Activated naive CD4-positive, alpha-beta T cell treated with anti-CD3 and anti-CD28 coated beads, Interleukin-2, amount 50 U/mL, for 72 hours (primary cell): Measurements from ENCODE around the gene GPR107. TPM values are rescaled to one million over a fixed set of nuclear protein-coding genes. Genes with fewer than 3 reads are reported as not detected.

Source experiments
- ATAC-seq, 2 donors: fragments of 150-1000 bp; cut with Tn5 transposase; 2 replicates each; pipeline ENCODE4 v1.10.0; 2021; ENCODE audit warnings: mild to moderate bottlenecking in 2 of 2, moderate library complexity in 2 of 2
- DNase-seq, 2 donors: peaks; one replicate each; pipeline ENCODE4 v3.0.0; 2021 to 2022; ENCODE audit warnings: low spot score in 2 of 2
- H3K27ac Mint-ChIP-seq, 2 donors: one replicate each; pipeline ENCODE4 v1.8.0; 2022; ENCODE audit warnings: mild to moderate bottlenecking in 2 of 2, mixed read lengths in 2 of 2
- H3K36me3 Mint-ChIP-seq, 2 donors: one replicate each; pipeline ENCODE4 v1.8.0; 2022; ENCODE audit warnings: mixed read lengths in 2 of 2
- H3K9me3 Mint-ChIP-seq, 2 donors: one replicate each; pipeline ENCODE4 v1.8.0; 2022; ENCODE audit warnings: mixed read lengths in 2 of 2
- total RNA-seq, 2 donors: library from RNA; stranded (reverse); gene quantifications; one replicate each; pipeline ENCODE4 v1.2.3, GENCODE V29; 2022

Gene GPR107
- total RNA-seq, 2 donors from 2014 or later = 23.1 to 41.8 TPM

GRCh38 chr9:130149031-130149430, 95.3 kb downstream of the GPR107 start:
- Mint-ChIP-seq H3K9me3 (no peaks in the 10 kb centered on the region), H3K36me3 (no peaks in the 10 kb centered on the region), H3K27ac (no peak overlapping the region)
- DNase-seq (no peak), ATAC-seq (no peak)

- ATAC-seq (no peak), DNase-seq (no peak)
- H3K27ac Mint-ChIP-seq = no peak overlapping the region
- no peaks in the 10 kb centered on the region for H3K9me3 Mint-ChIP-seq
- no peaks in the 10 kb centered on the region for H3K36me3 Mint-ChIP-seq
Measured at GRCh38 chr9:130149654-130150286, 96.1 kb downstream of the GPR107 start.

GRCh38 chr9:130150779-130151382, 97.2 kb downstream of the GPR107 start:
- Mint-ChIP-seq H3K9me3 (no peaks in the 10 kb centered on the region), H3K36me3 (no peaks in the 10 kb centered on the region), H3K27ac (no peak overlapping the region)
- no peak for DNase-seq
- no peak for ATAC-seq

- ATAC-seq (no peak), DNase-seq (no peak)
- no peak overlapping the region for H3K27ac Mint-ChIP-seq
- H3K9me3 Mint-ChIP-seq = no peaks in the 10 kb centered on the region
- no peaks in the 10 kb centered on the region for H3K36me3 Mint-ChIP-seq
Measured at GRCh38 chr9:130154816-130155215, 101.1 kb downstream of the GPR107 start.

DNA sequence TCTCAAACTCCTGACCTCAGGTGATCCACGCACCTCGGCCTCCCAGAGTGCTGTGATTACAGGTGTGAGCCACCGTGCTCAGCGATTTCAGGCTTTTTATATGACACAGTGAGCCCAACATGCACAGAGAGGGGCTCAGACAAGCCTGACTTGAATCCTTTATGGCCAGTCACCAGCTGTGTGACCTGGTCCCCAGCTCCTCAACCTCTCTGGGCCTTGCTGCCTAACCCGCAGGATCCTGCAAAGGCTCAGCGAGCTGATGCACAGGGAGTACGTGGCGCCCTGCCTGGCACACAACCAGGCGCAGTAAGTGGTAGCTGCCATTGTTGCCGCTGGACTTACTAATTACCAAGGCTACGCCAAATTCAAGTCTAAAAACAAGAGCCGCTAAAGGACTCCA, 101.9 kb downstream of the GPR107 start:
- Mint-ChIP-seq H3K36me3 (no peaks in the 10 kb centered on the region), H3K9me3 (no peaks in the 10 kb centered on the region), H3K27ac (no peak overlapping the region)
- DNase-seq (no peak), ATAC-seq (no peak)

DNA sequence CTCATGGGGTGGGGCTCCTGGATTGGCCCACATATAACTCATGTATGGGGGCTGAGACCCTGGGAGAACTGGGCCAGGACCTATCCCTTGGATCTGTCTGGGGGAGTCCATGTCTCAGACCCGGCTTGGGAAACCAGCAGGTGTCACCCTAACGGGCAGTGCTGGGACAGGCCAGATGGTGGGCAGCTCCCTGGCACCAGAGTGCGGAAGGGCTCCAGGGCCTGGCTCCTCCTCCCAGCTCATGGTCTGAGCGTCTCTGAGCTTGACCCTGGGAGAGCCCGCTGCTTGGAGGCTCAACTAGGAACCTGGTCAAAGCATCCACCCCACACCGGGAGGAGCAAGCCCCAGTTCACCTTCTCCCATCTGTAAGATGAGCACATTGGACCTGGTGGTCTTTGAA, 103.0 kb downstream of the GPR107 start:
- no peak overlapping the region for H3K27ac Mint-ChIP-seq
- H3K9me3 Mint-ChIP-seq = no peaks in the 10 kb centered on the region
- ATAC-seq = no peak
- no peaks in the 10 kb centered on the region for H3K36me3 Mint-ChIP-seq
- no peak for DNase-seq

GRCh38 chr9:130157079-130157478, 103.4 kb downstream of the GPR107 start:
- ATAC-seq = no peak
- Mint-ChIP-seq H3K9me3 (no peaks in the 10 kb centered on the region), H3K27ac (no peak overlapping the region), H3K36me3 (no peaks in the 10 kb centered on the region)
- no peak for DNase-seq

GRCh38 chr9:130158001-130158400, 104.3 kb downstream of the GPR107 start:
- ATAC-seq (no peak), DNase-seq (no peak)
- peak overlapping the region in 1 of 2 donors; percentile 36 for H3K27ac Mint-ChIP-seq
- H3K9me3 Mint-ChIP-seq = no peaks in the 10 kb centered on the region
- no peaks in the 10 kb centered on the region for H3K36me3 Mint-ChIP-seq

- DNase-seq = no peak
- H3K36me3 Mint-ChIP-seq = no peaks in the 10 kb centered on the region
- no peak for ATAC-seq
- no peaks in the 10 kb centered on the region for H3K9me3 Mint-ChIP-seq
- H3K27ac Mint-ChIP-seq = no peak overlapping the region
Measured at GRCh38 chr9:130159057-130159456, 105.4 kb downstream of the GPR107 start.

DNA sequence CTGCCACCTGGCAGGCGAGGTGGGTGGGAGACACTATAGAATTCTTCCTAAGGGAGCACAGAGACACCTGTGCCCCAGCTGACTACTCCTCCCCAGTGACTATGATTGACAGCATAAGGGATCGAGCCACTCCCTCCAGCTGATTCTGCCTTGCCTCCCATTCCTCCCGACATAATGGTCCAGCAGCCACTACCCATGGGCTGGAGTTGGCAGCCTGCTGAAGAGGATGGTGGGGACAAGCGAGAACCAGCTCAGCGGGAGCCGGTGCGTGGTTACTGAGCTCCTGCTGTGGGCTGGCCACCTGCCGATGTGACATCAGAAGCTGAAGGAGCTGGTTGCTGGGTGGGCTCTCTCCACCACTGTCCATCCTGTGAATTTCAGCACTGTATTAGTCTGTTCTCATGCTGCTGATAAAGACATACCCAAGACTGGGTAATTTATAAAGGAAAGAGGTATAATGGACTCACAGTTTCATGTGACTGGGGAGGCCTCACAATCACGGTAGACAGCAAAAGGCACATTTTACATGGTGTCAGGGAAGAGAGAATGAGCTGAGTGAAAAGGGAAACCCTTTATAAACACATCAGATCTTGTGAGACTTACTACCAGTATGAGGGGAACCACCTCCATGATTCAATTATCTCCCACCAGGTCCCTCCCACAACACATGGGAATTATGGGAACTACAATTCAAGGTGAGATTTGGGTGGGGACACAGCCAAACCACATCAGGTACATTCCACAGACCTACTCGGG, 106.4 kb downstream of the GPR107 start:
- peak overlapping the region; percentile 22 to 65 for H3K27ac Mint-ChIP-seq
- H3K36me3 Mint-ChIP-seq = no peaks in the 10 kb centered on the region
- no peaks in the 10 kb centered on the region for H3K9me3 Mint-ChIP-seq
- peak; percentile 50 to 86 for ATAC-seq
- no peak for DNase-seq

- Mint-ChIP-seq H3K27ac (peak overlapping the region in 1 of 2 donors; percentile 65), H3K36me3 (no peaks in the 10 kb centered on the region), H3K9me3 (no peaks in the 10 kb centered on the region)
- DNase-seq (no peak), ATAC-seq (peak in 1 of 2 donors; percentile 68)
Measured at GRCh38 chr9:130160862-130161470, 107.3 kb downstream of the GPR107 start.

GRCh38 chr9:130165579-130165978, 111.9 kb downstream of the GPR107 start:
- Mint-ChIP-seq H3K9me3 (no peaks in the 10 kb centered on the region), H3K27ac (no peak overlapping the region), H3K36me3 (no peaks in the 10 kb centered on the region)
- ATAC-seq (no peak), DNase-seq (no peak)

- Mint-ChIP-seq H3K9me3 (no peaks in the 10 kb centered on the region), H3K27ac (no peak overlapping the region), H3K36me3 (no peaks in the 10 kb centered on the region)
- ATAC-seq (no peak), DNase-seq (no peak)
Measured at GRCh38 chr9:130166399-130166798, 112.7 kb downstream of the GPR107 start.

DNA sequence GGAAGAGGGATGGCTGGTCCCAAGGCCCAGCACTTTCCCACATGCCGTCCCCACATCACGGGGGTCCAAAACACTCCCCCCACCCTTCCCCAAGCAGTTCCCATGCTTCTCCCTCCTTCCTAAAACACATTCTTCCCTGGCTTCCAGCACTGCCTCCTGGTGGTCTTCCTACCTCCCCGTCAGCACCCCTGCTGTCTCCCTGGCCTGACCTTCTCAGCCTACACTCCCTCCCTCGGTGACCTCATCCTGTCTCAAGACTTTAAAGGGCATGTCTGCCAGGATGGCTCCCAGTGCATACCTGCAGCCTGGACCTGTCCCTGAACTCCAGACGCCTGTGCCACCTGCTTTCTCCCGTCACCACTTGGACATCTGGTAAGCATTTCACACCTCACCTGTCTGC, 114.2 kb downstream of the GPR107 start:
- no peak for ATAC-seq
- Mint-ChIP-seq H3K9me3 (no peaks in the 10 kb centered on the region), H3K36me3 (no peaks in the 10 kb centered on the region), H3K27ac (no peak overlapping the region)
- DNase-seq = no peak

- Mint-ChIP-seq H3K36me3 (no peaks in the 10 kb centered on the region), H3K27ac (no peak overlapping the region), H3K9me3 (no peaks in the 10 kb centered on the region)
- DNase-seq (no peak), ATAC-seq (peak in 1 of 2 donors; percentile 2)
Measured at GRCh38 chr9:130171226-130172148, 117.8 kb downstream of the GPR107 start.

DNA sequence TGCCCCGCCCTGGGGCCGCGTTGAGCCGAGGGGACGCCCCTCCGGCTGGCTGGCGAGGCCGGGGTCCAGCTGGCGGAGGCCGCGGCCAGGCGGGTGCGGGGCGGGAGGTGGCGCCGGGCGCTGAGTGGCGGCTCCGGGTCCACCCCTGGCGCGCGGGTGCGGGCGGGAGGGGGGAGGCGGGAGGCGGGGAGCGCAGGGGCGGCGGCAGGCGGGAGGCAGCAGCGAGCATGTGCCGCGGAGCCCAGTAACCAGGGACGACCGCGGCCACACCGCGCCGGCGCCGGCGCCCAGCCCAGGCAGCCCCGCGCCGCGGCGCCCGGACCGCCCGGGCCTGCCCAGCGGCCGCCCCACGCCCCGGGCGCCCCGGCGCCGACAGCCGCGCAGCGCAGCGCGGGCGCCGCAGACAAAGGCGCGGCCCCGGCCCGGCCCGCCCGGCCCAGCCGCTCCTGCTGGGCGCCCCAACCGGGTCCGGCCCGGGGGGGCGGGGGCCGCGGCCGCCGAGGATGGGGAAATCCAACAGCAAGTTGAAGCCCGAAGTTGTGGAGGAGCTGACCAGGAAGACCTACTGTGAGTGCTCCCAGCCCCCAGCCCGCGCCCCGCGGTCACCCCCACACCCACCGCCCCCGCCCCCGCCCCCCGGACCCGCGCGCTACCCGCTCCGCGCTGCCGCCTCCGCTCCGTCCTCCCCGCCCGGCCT, 118.6 kb downstream of the GPR107 start, which contains the start of gene NCS1:
Gene NCS1, plus strand, starts transcription at position 244 of the 697 bp plus-strand sequence. Its CDS starts 260 bp downstream, at position 504.
- Mint-ChIP-seq H3K9me3 (no peaks in the 10 kb centered on the region), H3K27ac (no peak within 1 kb of the TSS), H3K36me3 (no peaks in the 10 kb centered on the region)
- DNase-seq (peak in 1 of 2 donors; percentile 41), ATAC-seq (peak; percentile 77 to 80)
